Measurements from ENCODE around the gene ZRANB3. TPM values are rescaled to one million over a fixed set of nuclear protein-coding genes. Genes with fewer than 3 reads are reported as not detected.
"Not testable (repeated sequence)": the region's sequence is repeated elsewhere in the genome, so short reads cannot be mapped to it uniquely, and the experiment has no call there.

Gene ZRANB3
- total RNA-seq, 1 donor from 2014 or later, result 11.9 TPM

DNA sequence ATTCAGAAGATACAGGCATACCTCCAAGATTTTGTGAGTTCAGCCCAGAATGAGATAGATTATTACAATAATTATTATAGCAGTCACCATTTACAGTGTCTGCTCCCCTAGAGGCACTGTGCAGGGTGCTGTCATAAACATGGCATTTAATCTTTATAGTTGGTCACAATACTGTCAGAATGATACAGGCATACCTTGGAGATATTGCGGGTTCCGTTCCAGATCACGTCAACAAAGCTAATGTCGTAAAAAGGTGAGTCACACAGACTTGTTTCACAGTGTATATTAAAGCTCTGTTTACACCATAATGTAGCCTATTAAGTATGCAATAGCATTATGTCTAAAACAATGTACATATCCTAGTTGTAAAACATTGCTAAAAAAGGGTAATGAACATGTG lies 45.6 kb downstream of the ZRANB3 start:
- DNase-seq, result no peak

DNA sequence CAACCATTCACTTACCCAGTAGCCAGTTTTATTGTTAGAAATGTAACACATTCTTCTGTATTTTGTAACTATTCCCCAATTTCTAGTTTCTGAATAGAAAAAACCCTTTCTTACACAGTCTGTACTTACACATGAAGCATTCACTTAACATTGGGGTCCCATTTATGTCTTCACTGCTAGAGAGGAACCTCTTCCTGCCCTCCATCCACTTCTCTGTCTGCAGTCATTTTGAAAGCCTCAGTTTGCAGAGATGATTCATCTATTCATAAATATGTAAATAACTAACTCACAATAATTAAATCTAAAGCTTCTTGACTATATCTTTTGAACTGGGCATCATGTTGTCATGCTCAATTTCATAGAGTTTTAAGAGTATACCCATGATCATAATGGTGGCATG lies 55.9 kb downstream of the ZRANB3 start:
- DNase-seq, result no peak

GRCh38 chr2:135473567-135473966 lies 57.5 kb downstream of the ZRANB3 start:
- DNase-seq, result no peak

- DNase-seq, result no peak
Measured at GRCh38 chr2:135471106-135471505, 59.9 kb downstream of the ZRANB3 start.

DNA sequence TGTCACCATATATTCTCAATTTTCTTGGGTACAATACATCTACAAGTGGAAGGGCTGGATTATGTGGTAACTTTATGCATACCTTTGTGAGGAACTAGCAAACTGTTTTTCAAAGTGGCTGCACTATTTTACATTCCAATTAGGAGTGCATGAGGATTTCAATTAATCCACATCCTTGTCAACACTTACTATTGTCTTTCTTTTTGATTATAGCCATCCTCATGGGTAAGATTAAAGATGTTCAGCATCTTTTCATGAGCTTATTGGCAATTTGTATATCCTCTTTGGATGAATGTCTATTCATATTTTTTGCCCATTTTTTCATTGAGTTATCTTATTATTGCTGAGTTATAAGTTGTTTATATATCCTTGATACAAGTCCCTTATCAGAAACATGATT lies 73.7 kb downstream of the ZRANB3 start:
- no peak for DNase-seq

DNA sequence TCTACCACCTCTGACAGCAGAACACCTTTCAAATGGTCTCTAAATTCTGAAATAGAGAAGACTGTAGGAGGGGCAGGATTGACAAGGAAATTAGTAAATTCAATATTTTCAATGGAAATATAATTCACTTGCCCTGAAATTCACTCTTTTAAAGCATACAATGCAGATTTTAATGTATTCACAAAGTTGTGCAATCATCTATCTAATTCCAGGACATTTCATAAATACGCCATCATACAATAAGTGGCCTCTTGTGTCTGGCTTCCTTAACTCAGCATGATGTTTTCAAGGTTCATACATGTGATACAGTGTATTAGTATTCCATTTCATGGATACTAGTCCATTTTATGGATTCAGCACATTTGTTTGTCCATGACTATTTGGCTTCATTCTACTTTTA lies 74.2 kb downstream of the ZRANB3 start:
- DNase-seq, result no peak

DNA sequence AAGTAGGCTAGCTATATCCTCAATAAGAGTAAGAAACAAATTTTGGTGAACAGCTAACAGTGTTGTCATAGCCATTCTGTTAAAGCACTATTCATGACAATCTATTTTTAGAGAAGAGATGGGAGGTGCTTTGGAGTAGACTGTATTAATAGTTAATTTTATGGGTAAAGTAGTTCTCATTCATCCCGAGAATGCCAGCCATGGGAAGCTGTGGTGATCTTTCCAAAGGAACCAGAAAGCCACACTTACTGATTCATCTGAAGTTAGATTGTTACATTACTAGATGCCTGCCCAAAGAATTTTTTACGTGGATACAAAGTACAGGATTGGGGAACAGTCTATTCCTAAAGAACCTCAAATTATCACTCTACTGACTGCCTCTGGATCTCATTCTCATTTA lies 74.6 kb downstream of the ZRANB3 start:
- DNase-seq, result no peak

DNA sequence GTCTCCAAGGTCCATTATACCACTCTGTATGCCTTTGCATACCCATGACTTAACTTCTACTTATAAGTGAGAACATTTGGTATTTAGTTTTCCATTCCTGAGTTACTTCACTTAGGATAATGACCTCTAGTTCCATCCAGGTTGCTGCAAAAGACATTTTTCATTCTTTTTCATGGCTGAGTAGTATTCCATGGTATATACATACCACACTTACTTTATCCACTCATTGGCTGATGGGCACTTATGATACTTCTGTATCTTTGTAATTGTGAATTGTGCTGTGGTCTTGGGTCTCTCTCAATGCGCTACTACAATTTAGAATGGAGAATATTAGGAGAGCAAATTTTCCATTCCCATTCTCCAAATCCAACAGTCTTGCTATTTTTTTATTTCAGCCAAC lies 76.4 kb downstream of the ZRANB3 start:
- no peak for DNase-seq

- not testable (repeated sequence) for DNase-seq
Measured at GRCh38 chr2:135453027-135453426, 78.0 kb downstream of the ZRANB3 start.

- DNase-seq, result no peak
Measured at GRCh38 chr2:135451966-135452365, 79.1 kb downstream of the ZRANB3 start.

GRCh38 chr2:135443013-135443412 lies 88.0 kb downstream of the ZRANB3 start:
- DNase-seq, result not testable (repeated sequence)

DNA sequence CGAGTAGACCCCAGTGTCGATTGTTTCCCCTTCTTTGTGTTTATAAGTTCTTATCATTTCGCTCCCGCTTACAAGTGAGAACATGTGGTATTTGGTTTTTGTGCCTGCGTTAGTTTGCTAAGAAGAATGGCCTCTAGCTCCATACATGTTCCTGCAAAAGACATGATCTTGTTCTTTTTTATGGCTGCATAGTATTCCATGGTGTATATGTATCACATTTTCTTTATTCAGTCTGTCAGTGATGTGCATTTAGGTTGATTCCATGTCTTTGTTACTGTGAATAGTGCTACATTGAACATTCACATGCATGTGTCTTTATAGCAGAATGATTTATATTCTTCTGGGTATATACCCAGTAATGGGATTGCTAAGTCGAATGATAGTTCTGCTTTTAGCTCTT lies 95.9 kb downstream of the ZRANB3 start:
- not testable (repeated sequence) for DNase-seq

DNA sequence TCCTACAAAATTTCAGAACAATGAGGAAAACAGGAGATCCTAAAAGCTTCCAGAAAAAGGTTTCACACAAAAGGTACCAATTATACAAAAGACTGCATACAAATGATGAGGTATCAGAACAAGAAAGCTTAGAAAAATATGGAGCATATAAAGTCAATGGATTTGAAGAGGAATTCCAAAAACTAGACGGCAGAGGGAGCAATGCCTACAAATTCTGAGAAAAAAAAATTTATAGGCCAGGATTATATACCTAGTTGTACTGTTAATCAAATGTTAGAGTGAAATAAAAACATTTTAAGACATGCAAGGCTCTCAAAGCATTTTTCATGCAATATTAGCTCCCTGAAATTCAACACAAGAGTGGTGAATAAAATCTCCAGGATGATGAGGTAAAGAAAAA lies 106.2 kb downstream of the ZRANB3 start:
- no peak for DNase-seq

GRCh38 chr2:135422898-135423297 lies 108.1 kb downstream of the ZRANB3 start:
- no peak for DNase-seq

DNA sequence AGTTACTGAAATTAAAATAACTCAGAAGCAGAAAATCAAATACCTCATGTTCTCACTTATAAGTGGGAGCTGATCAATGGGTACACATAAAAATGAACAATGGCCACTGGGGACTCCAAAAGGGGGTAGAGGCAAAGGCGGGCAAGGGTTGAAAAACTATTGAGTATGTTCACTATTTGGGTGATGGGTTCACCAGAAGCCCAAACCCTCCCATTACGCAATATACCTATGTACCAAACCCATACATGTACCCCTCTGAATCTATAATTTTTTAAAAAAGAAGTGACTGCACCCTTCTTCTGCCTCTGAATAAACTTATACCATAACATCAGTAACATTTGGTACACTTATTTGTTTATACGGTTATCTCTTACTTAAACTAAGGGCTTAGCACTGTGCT lies 119.4 kb downstream of the ZRANB3 start:
- DNase-seq, result no peak

GRCh38 chr2:135409436-135409835 lies 121.6 kb downstream of the ZRANB3 start:
- DNase-seq, result no peak

- not testable (repeated sequence) for DNase-seq
Measured at GRCh38 chr2:135396259-135396658, 134.8 kb downstream of the ZRANB3 start.

- DNase-seq, result no peak
Measured at GRCh38 chr2:135386993-135387392, 144.0 kb downstream of the ZRANB3 start.

GRCh38 chr2:135378591-135378990 lies 152.4 kb downstream of the ZRANB3 start:
- no peak for DNase-seq

- no peak for DNase-seq
Measured at GRCh38 chr2:135373702-135374101, 157.3 kb downstream of the ZRANB3 start.

- no peak for DNase-seq
Measured at GRCh38 chr2:135349941-135350340, 181.1 kb downstream of the ZRANB3 start.

DNA sequence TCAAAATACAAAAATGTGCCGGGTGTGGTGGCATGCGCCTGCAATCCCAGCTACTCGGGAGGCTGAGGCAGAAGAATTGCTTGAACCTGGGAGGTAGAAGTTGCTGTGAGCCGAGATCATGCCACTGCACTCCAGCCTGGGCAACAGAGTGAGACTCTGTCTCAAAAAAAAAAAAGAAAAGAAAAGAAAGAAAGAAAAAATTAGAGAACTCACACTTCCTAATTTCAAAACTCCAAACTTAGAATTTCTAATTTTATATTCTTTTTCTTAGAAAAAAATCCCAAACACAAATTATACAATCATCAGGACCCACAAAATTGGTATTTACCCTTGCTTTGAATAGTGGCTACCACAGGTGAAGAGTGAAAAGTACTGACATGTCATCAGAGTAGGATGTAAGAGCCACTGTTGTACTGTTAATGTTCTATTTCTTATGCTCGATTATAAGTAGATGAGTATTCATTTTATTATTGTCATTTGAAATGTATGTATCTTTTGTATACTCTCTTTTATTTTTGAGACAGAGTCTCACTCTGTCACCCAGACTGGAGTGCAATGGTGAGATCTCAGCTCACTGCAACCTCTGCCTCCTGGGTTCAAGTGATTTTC lies 182.8 kb downstream of the ZRANB3 start:
- DNase-seq, result not testable (repeated sequence)

DNA sequence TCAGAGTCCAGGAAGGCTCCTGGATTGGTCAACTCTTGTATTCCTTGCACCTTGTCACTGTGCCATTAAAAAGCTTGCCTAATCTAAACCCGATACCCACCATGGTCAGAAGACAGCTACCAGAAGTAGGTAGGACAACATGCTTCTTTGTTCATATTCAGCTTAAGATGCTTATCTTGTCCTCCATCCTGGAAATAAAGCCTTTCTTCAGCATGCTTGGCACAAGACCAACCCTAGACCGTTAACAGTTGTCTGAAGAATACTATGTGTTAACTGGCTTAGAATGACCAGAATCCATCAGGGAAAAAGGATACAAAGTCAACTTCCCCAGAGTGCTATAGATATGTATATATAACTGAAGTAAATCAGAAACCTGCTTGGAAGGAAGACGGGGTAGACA lies 193.9 kb downstream of the ZRANB3 start:
- no peak for DNase-seq

DNA sequence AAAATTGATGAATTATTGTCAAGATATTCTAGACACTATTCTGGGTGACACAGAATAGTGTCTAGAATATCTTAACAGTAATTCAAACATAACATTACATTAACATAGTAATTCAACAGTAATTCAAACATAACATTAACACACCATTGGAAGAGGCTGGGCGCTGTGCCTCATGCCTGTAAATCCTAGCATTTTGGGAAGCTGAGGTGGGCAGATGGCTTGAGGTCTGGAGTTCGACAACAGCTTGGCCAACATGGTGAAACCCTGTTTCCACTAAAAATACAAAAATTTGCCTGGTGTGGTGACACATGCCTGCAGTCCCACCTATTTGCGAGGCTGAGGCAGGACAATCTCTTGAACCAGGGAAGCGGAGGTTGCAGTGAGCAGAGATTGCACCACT lies 195.8 kb downstream of the ZRANB3 start:
- DNase-seq, result no peak

- no peak for DNase-seq
Measured at GRCh38 chr2:135327146-135327545, 203.9 kb downstream of the ZRANB3 start.
